T-helper 1 cell treated with Interleukin-12 subunit alpha and Interleukin-12 subunit beta and Interleukin-4 antibody, amounts not matched to agents 30 μg/mL and 1 μg/mL, for 36 hours (primary cell): ENCODE results near the gene CBFB.

ENCODE experiments used
- H3K27ac Mint-ChIP-seq: one replicate; pipeline ENCODE4 v1.8.0; 2021; ENCODE audit warnings: mild to moderate bottlenecking, mixed read lengths
- H3K27me3 Mint-ChIP-seq: one replicate; pipeline ENCODE4 v1.8.0; 2021; ENCODE audit warnings: low read depth, mixed read lengths
- H3K36me3 Mint-ChIP-seq: one replicate; pipeline ENCODE4 v1.8.0; 2021; ENCODE audit warnings: low read depth, mixed read lengths
- H3K4me1 Mint-ChIP-seq: one replicate; pipeline ENCODE4 v1.8.0; 2021; ENCODE audit warnings: low read depth, mixed read lengths
- H3K4me3 Mint-ChIP-seq: one replicate; pipeline ENCODE4 v1.8.0; 2021; ENCODE audit warnings: mild to moderate bottlenecking, moderate library complexity, mixed read lengths
- H3K9me3 Mint-ChIP-seq: one replicate; pipeline ENCODE4 v1.8.0; 2021; ENCODE audit warnings: mixed read lengths

Gene CBFB

DNA sequence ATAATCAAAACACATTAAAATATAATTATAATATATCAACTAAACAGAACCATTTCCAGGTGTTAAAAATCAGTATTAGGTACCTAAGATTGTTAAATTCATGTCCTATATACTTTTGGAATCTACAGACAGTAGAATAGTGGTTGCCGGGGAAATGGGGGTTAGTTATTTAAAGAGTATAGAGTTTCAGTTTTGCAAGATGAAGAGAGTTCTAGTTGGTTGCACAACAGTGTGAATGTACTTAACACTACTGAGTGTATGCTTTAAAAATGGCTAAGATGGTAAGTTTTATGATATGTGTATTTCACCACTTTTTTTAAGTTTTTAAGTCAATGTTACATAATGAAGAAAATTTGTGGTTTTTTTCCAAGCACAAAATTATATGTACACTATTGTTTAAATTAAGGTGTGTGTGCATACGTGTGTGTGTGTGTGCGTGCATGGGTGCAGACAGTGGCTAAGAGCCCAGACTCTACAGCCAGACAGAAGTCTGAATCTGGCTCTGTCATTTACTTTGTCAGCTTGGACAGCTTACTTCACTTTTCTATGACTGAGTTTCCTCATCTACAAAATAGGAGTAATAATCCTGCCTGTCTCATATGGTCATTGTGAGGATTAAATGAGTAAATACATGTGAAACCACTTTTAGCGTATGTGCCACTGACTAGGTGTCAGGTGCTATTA, 55.5 kb downstream of the CBFB start:
- Mint-ChIP-seq H3K36me3 (peaks cover 29% of the 10 kb centered on the region), H3K4me3 (no peak overlapping the region), H3K27me3 (no peaks in the 10 kb centered on the region), H3K27ac (no peak overlapping the region), H3K9me3 (no peaks in the 10 kb centered on the region), H3K4me1 (peaks cover 9% of the 10 kb centered on the region)

- Mint-ChIP-seq H3K4me3 (no peak overlapping the region), H3K27me3 (no peaks in the 10 kb centered on the region), H3K4me1 (peaks cover 6% of the 10 kb centered on the region), H3K9me3 (no peaks in the 10 kb centered on the region), H3K36me3 (peaks cover 21% of the 10 kb centered on the region), H3K27ac (peak overlapping the region; percentile 9)
Measured at GRCh38 chr16:67086822-67087221, 57.9 kb downstream of the CBFB start.

- Mint-ChIP-seq H3K9me3 (no peaks in the 10 kb centered on the region), H3K27ac (no peak overlapping the region), H3K4me1 (peaks cover 6% of the 10 kb centered on the region)
Measured at GRCh38 chr16:67087291-67087690, 58.3 kb downstream of the CBFB start.

GRCh38 chr16:67087803-67088202, 58.9 kb downstream of the CBFB start:
- Mint-ChIP-seq H3K27ac (no peak overlapping the region), H3K36me3 (peaks cover 23% of the 10 kb centered on the region)

More at GRCh38 chr16:67087291-67087690, 58.3 kb downstream of the CBFB start:
- Mint-ChIP-seq H3K36me3 (peaks cover 23% of the 10 kb centered on the region), H3K27me3 (no peaks in the 10 kb centered on the region), H3K4me3 (no peak overlapping the region)

DNA sequence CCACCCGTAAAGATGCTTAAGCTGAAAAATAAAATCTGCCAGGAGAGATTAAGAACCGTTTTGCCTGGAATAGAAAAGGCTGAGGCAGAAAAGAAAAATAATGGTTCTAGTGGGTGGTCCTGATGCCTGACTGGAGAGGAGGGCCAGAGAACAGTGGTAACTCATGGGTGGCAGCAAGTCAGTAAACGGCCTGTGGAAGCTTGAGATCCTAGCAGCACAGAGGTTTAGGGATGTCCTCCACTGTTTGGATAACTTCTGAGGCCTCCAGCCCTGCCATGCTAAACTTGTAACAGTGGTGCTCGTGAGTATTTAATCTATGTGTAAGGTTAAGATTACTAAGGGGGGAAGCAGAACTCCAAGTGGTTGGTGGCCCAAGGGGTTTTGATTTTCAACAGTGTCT, 59.6 kb downstream of the CBFB start:
- H3K9me3 Mint-ChIP-seq: no peaks in the 10 kb centered on the region
- H3K27ac Mint-ChIP-seq: no peak overlapping the region
- H3K36me3 Mint-ChIP-seq: peaks cover 26% of the 10 kb centered on the region

More at GRCh38 chr16:67087803-67088202, 58.9 kb downstream of the CBFB start:
- peaks cover 6% of the 10 kb centered on the region for H3K4me1 Mint-ChIP-seq
- H3K4me3 Mint-ChIP-seq: no peak overlapping the region
- H3K9me3 Mint-ChIP-seq: no peaks in the 10 kb centered on the region
- H3K27me3 Mint-ChIP-seq: no peaks in the 10 kb centered on the region

DNA sequence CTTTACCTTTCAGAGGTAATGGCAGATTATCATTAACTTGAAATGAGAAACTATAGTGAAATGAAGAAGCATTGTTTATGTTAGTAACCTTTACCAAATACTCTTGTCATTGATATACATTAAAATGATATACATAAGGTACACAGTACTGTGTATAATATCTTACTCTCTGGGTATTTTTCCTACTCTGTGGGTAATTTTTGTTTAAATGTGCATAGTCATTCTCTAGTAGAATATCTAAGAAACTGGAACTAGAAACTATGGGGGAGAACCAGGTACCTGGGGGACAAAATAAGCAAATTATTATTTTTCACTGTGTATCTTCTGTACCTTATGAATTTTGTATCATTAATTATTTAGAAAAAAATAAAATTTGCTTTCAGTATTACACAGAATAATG, 60.2 kb downstream of the CBFB start:
- Mint-ChIP-seq H3K9me3 (no peaks in the 10 kb centered on the region), H3K4me1 (peaks cover 6% of the 10 kb centered on the region), H3K36me3 (peaks cover 31% of the 10 kb centered on the region), H3K27ac (peak overlapping the region; percentile 16), H3K27me3 (no peaks in the 10 kb centered on the region), H3K4me3 (no peak overlapping the region)

More for the DNA sequence above, 59.6 kb downstream of the CBFB start:
- Mint-ChIP-seq H3K4me3 (no peak overlapping the region), H3K27me3 (no peaks in the 10 kb centered on the region), H3K4me1 (peaks cover 6% of the 10 kb centered on the region)

DNA sequence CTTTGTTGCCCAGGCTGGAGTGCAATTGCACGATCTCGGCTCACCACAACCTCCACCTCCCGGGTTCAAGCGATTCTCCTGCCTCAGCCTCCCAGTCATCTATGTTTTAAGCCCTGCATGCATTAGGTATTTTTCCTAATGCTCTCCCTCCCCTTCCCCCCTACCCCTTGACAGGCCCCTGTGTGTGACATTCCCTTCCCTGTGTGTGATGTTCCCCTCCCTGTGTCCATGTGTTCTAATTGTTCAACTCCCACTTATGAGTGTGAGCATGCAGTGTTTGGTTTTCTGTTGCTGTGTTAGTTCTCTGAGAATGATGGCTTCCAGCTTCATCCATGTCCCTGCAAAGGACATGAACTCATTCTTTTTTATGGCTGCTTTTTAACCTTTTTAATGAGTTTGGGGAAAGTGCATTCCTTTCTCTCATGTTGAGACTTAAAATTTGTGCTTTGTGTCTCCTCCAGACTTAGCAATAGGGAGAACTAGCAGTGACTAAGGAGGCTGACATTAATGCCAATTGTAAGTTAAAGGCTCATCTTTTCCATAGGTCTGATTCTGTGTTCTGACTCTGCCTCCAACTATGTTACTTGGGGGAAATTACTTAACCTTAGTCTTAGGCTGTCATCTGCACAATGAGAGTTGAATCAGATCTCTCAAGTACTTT, 63.1 kb downstream of the CBFB start:
- peaks cover 3% of the 10 kb centered on the region for H3K4me1 Mint-ChIP-seq
- H3K9me3 Mint-ChIP-seq: no peaks in the 10 kb centered on the region
- peak overlapping the region; percentile 59 for H3K27ac Mint-ChIP-seq
- peaks cover 18% of the 10 kb centered on the region for H3K36me3 Mint-ChIP-seq
- H3K27me3 Mint-ChIP-seq: no peaks in the 10 kb centered on the region
- no peak overlapping the region for H3K4me3 Mint-ChIP-seq

- H3K4me3 Mint-ChIP-seq: no peak overlapping the region
- no peaks in the 10 kb centered on the region for H3K27me3 Mint-ChIP-seq
- no peak overlapping the region for H3K27ac Mint-ChIP-seq
- no peaks in the 10 kb centered on the region for H3K9me3 Mint-ChIP-seq
- H3K36me3 Mint-ChIP-seq: peaks cover 15% of the 10 kb centered on the region
- peaks cover 3% of the 10 kb centered on the region for H3K4me1 Mint-ChIP-seq
Measured at GRCh38 chr16:67093098-67093726, 64.3 kb downstream of the CBFB start.

GRCh38 chr16:67098599-67098998, 69.7 kb downstream of the CBFB start:
- Mint-ChIP-seq H3K27me3 (no peaks in the 10 kb centered on the region), H3K27ac (no peak overlapping the region), H3K36me3 (peaks cover 13% of the 10 kb centered on the region), H3K4me3 (no peak overlapping the region), H3K9me3 (no peaks in the 10 kb centered on the region), H3K4me1 (peaks cover 10% of the 10 kb centered on the region)

- Mint-ChIP-seq H3K4me1 (peaks cover 10% of the 10 kb centered on the region), H3K9me3 (no peaks in the 10 kb centered on the region), H3K27ac (no peak overlapping the region), H3K27me3 (no peaks in the 10 kb centered on the region), H3K4me3 (no peak overlapping the region), H3K36me3 (peaks cover 9% of the 10 kb centered on the region)
Measured at GRCh38 chr16:67100569-67101310, 71.8 kb downstream of the CBFB start.

DNA sequence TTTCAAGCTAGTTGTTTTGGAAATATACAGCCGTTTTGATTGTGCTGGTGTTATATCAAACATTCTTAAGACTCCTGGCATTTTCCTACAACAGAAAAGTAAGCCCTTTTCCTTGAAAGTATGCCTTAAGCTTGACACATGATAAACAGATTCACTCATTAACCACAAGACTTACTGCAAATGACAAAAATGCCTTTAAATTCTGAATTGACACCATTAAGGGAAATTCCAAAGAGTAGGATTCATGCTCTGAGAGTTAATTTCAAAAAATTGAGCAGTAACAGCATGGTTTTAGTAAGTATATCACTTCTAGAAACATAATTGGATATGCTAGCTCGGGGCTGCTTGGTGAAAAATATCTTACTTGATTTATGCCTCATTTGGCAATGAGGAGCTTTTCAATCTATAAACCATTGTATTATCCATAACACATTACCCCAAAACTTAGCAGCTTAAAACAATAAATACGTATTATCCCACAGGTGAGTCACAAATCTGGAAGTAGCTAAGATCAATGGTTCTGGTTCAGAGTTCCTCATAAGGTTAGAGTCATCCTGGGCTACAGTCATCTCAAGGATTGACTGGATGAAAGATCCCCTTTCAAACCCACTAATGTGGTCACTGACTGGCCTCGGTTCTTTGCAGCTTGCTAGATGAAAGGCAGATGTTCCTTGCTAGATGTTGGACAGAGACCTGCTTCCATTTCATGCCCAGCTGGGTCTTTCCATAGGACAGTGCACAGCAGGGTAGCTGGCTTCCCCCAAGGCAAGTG, 72.5 kb downstream of the CBFB start:
- H3K27ac Mint-ChIP-seq: no peak overlapping the region
- no peak overlapping the region for H3K4me3 Mint-ChIP-seq
- H3K36me3 Mint-ChIP-seq: peaks cover 9% of the 10 kb centered on the region
- no peaks in the 10 kb centered on the region for H3K9me3 Mint-ChIP-seq
- no peaks in the 10 kb centered on the region for H3K27me3 Mint-ChIP-seq
- peaks cover 10% of the 10 kb centered on the region for H3K4me1 Mint-ChIP-seq

DNA sequence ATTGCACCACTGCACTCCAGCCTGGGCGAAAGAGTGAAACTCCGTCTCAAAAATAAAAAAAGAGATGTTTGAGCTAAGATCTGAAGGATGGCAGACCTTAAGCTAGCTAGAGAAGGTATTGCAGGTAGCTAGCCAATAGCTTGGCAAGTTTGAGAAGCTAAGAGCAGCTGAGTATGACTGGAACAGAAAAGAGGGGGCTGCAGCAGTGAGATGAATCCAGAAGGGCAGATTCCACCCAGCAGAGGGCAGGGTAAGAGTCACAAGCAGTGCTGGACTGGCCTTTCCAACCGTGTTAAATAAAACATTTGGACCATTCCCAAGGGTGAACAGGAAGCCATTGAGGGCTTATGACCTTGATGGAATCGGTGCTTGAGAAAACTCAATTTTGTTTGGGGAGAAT, 75.1 kb downstream of the CBFB start:
- Mint-ChIP-seq H3K27me3 (no peaks in the 10 kb centered on the region), H3K4me3 (no peak overlapping the region), H3K27ac (no peak overlapping the region), H3K4me1 (peaks cover 10% of the 10 kb centered on the region), H3K9me3 (no peaks in the 10 kb centered on the region), H3K36me3 (peaks cover 9% of the 10 kb centered on the region)

- H3K27ac Mint-ChIP-seq: no peak overlapping the region
- no peak overlapping the region for H3K4me3 Mint-ChIP-seq
- H3K36me3 Mint-ChIP-seq: peaks cover 5% of the 10 kb centered on the region
- H3K9me3 Mint-ChIP-seq: no peaks in the 10 kb centered on the region
- H3K4me1 Mint-ChIP-seq: peaks cover 14% of the 10 kb centered on the region
- H3K27me3 Mint-ChIP-seq: no peaks in the 10 kb centered on the region
Measured at GRCh38 chr16:67104845-67105244, 75.9 kb downstream of the CBFB start.

GRCh38 chr16:67105246-67105645, 76.3 kb downstream of the CBFB start:
- Mint-ChIP-seq H3K36me3 (peaks cover 5% of the 10 kb centered on the region), H3K9me3 (no peaks in the 10 kb centered on the region), H3K27ac (no peak overlapping the region), H3K4me1 (peaks cover 15% of the 10 kb centered on the region), H3K27me3 (no peaks in the 10 kb centered on the region), H3K4me3 (no peak overlapping the region)
